NCI-H1436 (cell line): ENCODE measurements around the gene ADAMTSL1.

Experiments
- DNase-seq: peaks from one replicate; lab custom pipeline; 2025; lab: John Stamatoyannopoulos, UW

The ADAMTSL1 gene

GRCh38 chr9:18473652-18474279 lies at the start of gene ADAMTSL1:
ADAMTSL1 (plus strand) TSS chr9:18474153; CDS start chr9:18474233, 80 bp downstream.
- no peak for DNase-seq

- DNase-seq, result no peak
These were observed 46.3 kb upstream of the ADAMTSL1 start for GRCh38 chr9:18427691-18428090.

GRCh38 chr9:18428661-18429060 lies 45.3 kb upstream of the ADAMTSL1 start:
- no peak for DNase-seq

- DNase-seq, result no peak
These were observed 44.9 kb upstream of the ADAMTSL1 start for GRCh38 chr9:18429070-18429469.

GRCh38 chr9:18433620-18434019 lies 40.3 kb upstream of the ADAMTSL1 start:
- no peak for DNase-seq

- DNase-seq, result no peak
These were observed 36.4 kb upstream of the ADAMTSL1 start for GRCh38 chr9:18437315-18438201.

GRCh38 chr9:18438300-18438925 lies 35.5 kb upstream of the ADAMTSL1 start:
- no peak for DNase-seq

- no peak for DNase-seq
These were observed 35.0 kb upstream of the ADAMTSL1 start for GRCh38 chr9:18438951-18439350.

- DNase-seq, result no peak
These were observed 32.7 kb upstream of the ADAMTSL1 start for GRCh38 chr9:18441261-18441660.

GRCh38 chr9:18442629-18443491 lies 31.1 kb upstream of the ADAMTSL1 start:
- DNase-seq, result peak; percentile 70

GRCh38 chr9:18447131-18447530 lies 26.8 kb upstream of the ADAMTSL1 start:
- DNase-seq, result no peak

GRCh38 chr9:18447541-18447940 lies 26.4 kb upstream of the ADAMTSL1 start:
- peak; percentile 12 for DNase-seq

GRCh38 chr9:18448101-18448500 lies 25.9 kb upstream of the ADAMTSL1 start:
- DNase-seq, result no peak

GRCh38 chr9:18451406-18451805 lies 22.5 kb upstream of the ADAMTSL1 start:
- no peak for DNase-seq

GRCh38 chr9:18452276-18452675 lies 21.7 kb upstream of the ADAMTSL1 start:
- DNase-seq, result no peak

GRCh38 chr9:18456624-18457237 lies 17.2 kb upstream of the ADAMTSL1 start:
- no peak for DNase-seq

GRCh38 chr9:18457510-18457909 lies 16.4 kb upstream of the ADAMTSL1 start:
- DNase-seq, result no peak

- no peak for DNase-seq
These were observed 13.9 kb upstream of the ADAMTSL1 start for GRCh38 chr9:18459962-18460584.

GRCh38 chr9:18461496-18461895 lies 12.5 kb upstream of the ADAMTSL1 start:
- DNase-seq, result no peak

GRCh38 chr9:18463991-18464390 lies 10.0 kb upstream of the ADAMTSL1 start:
- no peak for DNase-seq

- DNase-seq, result no peak
These were observed 7.9 kb upstream of the ADAMTSL1 start for GRCh38 chr9:18466101-18466500.
